IMR-90 (cell line): ENCODE data around the gene CHD2. TPM values are rescaled to one million over a fixed set of nuclear protein-coding genes. Genes with fewer than 3 reads are reported as not detected.

Experiments used
- ATAC-seq: fragments of 200-7000 bp; cut with Tn5 transposase; 2 replicates; pipeline ENCODE4 v1.9.1; 2020; ENCODE audit warnings: low read depth, mild to moderate bottlenecking, moderate library complexity
- BruUV-seq: library from RNA; stranded (reverse); fragments of 400-500 nt; replicated peaks from 2 replicates; lab custom pipeline; 2021; lab: Mats Ljungman, UMichigan
- CTCF ChIA-PET: fragments of 300-600 bp; formaldehyde crosslinking; extraction: SDS; loops from one replicate; lab custom pipeline; 2021; ENCODE audit warnings: antibody characterized with exemption; lab: Yijun Ruan, JAX
- POLR2A ChIA-PET: fragments of 300-600 bp; sonication (Branson Sonifier 250); formaldehyde crosslinking; loops from one replicate; lab custom pipeline; 2022; ENCODE audit warnings: antibody characterized with exemption; ENCODE audit not compliant: unreplicated experiment; lab: Charles Lee
- DNase-seq: peaks from one replicate; pipeline ENCODE4 v3.0.0; 2013
- H2AFZ ChIP-seq: replicated peaks from 2 replicates; pipeline ENCODE3; 2013; ENCODE audit warnings: low read length, mild to moderate bottlenecking; ENCODE audit not compliant: poor library complexity
- H2AK5ac ChIP-seq: 2 replicates; pipeline ENCODE4 v1.6.1; 2013; ENCODE audit warnings: low read depth, low read length, inconsistent platforms
- H2AK9ac ChIP-seq: replicated peaks from 2 replicates; pipeline ENCODE3; 2013; ENCODE audit warnings: mild to moderate bottlenecking, low read depth, low read length, moderate library complexity; ENCODE audit not compliant: poor library complexity
- H2BK120ac ChIP-seq: 2 replicates; pipeline ENCODE4 v1.6.1; 2013; ENCODE audit warnings: low read depth, low read length, inconsistent platforms
- H2BK15ac ChIP-seq: 3 replicates; pipeline ENCODE4 v1.6.1; 2013; ENCODE audit warnings: low read depth, low read length, inconsistent platforms
- H2BK20ac ChIP-seq: 2 replicates; pipeline ENCODE4 v1.6.1; 2013; ENCODE audit warnings: low read depth, mild to moderate bottlenecking, inconsistent platforms, low read length, moderate library complexity
- H2BK5ac ChIP-seq: 2 replicates; pipeline ENCODE4 v1.6.1; 2013; ENCODE audit warnings: mild to moderate bottlenecking, low read depth, low read length, inconsistent platforms; ENCODE audit not compliant: poor library complexity, severe bottlenecking
- H3K14ac ChIP-seq: replicated peaks from 2 replicates; pipeline ENCODE4 v1.6.1; 2013; ENCODE audit warnings: low read depth, low read length, inconsistent platforms
- H3K18ac ChIP-seq: 2 replicates; pipeline ENCODE4 v1.6.1; 2013; ENCODE audit warnings: low read depth, low read length, control low read depth
- H3K23ac ChIP-seq: 2 replicates; pipeline ENCODE4 v1.6.1; 2013; ENCODE audit warnings: low read depth, low read length, inconsistent platforms
- H3K27ac ChIP-seq: 2 replicates; pipeline ENCODE4 v1.5.1; 2013; ENCODE audit warnings: mild to moderate bottlenecking, control low read depth, low read length; ENCODE audit not compliant: insufficient read depth
- H3K27me3 ChIP-seq: 2 replicates; pipeline ENCODE4 v1.6.1; 2013; ENCODE audit warnings: low read length; ENCODE audit not compliant: control insufficient read depth, insufficient read depth
- H3K36me3 ChIP-seq: 2 replicates; pipeline ENCODE4 v1.6.1; 2013; ENCODE audit warnings: low read length, mixed read lengths; ENCODE audit not compliant: control insufficient read depth, insufficient read depth
- H3K4ac ChIP-seq: 2 replicates; pipeline ENCODE4 v1.6.1; 2013; ENCODE audit warnings: low read depth, low read length, inconsistent platforms
- H3K4me1 ChIP-seq: 2 replicates; pipeline ENCODE4 v1.6.1; 2013; ENCODE audit warnings: low read length, mixed read lengths; ENCODE audit not compliant: control insufficient read depth, insufficient read depth
- H3K4me2 ChIP-seq: 2 replicates; pipeline ENCODE4 v1.6.1; 2013; ENCODE audit warnings: low read depth, mild to moderate bottlenecking, control low read depth, low read length, moderate library complexity
- H3K4me3 ChIP-seq: 2 replicates; pipeline ENCODE4 v1.5.1; 2013; ENCODE audit warnings: low read depth, mild to moderate bottlenecking, control low read depth, low read length, moderate library complexity; ENCODE audit not compliant: insufficient read depth
- H3K56ac ChIP-seq: 2 replicates; pipeline ENCODE4 v1.6.1; 2013; ENCODE audit warnings: low read length, inconsistent platforms; ENCODE audit not compliant: insufficient read depth; ENCODE audit errors: extremely low read depth
- H3K79me1 ChIP-seq, 2 experiments: 2 replicates each; pipeline ENCODE4 v1.6.1; 2013; ENCODE audit warnings: low read length in 2 of 2, inconsistent platforms in 1 of 2, low read depth in 1 of 2
- H3K9ac ChIP-seq: 2 replicates; pipeline ENCODE4 v1.6.1; 2013; ENCODE audit warnings: low read depth, low read length, control low read depth
- H3K9me1 ChIP-seq: 2 replicates; pipeline ENCODE4 v1.6.1; 2013; ENCODE audit warnings: low read length, inconsistent platforms; ENCODE audit not compliant: insufficient read depth
- H3K9me3 ChIP-seq: 2 replicates; pipeline ENCODE4 v1.6.1; 2013; ENCODE audit warnings: low read length; ENCODE audit not compliant: control insufficient read depth, insufficient read depth
- H4K20me1 ChIP-seq: 2 replicates; pipeline ENCODE4 v1.6.1; 2013; ENCODE audit warnings: low read length, inconsistent platforms; ENCODE audit not compliant: insufficient read depth
- H4K5ac ChIP-seq: 2 replicates; pipeline ENCODE4 v1.6.1; 2013; ENCODE audit warnings: mild to moderate bottlenecking, low read depth, low read length, control low read depth
- H4K8ac ChIP-seq, 2 experiments: 2 replicates each; pipeline ENCODE4 v1.6.1; 2013; ENCODE audit warnings: low read depth in 2 of 2, low read length in 2 of 2, control low read depth in 1 of 2, inconsistent platforms in 1 of 2
- H4K91ac ChIP-seq: 2 replicates; pipeline ENCODE4 v1.6.1; 2013; ENCODE audit warnings: low read depth, low read length, inconsistent platforms; ENCODE audit not compliant: insufficient read depth
- MAFK ChIP-seq: IDR thresholded peaks from 2 replicates; pipeline ENCODE4 v1.6.1; 2012; ENCODE audit warnings: low read depth, low read length, improper control_type of control experiment
- WGBS, 2 experiments: methylation state at CpG; one replicate each; pipeline versions ENCODE4 v1.1.5 to v1.1.7; 2013; ENCODE audit warnings: missing lambda C conversion rate in 2 of 2; ENCODE audit not compliant: insufficient read length in 1 of 2; ENCODE audit errors: extremely low coverage in 2 of 2; 5-methylcytosine and 5-hydroxymethylcytosine counted together
- dilution Hi-C: fragments of 300-500 bp; cut with HindIII; formaldehyde crosslinking; loops from one replicate; pipeline ENCODE4 v1.14.3; 2018; ENCODE audit warnings: low sequenced_read_pairs; ENCODE audit not compliant: unreplicated experiment
- in situ Hi-C: fragments of 300-500 bp; cut with MboI; formaldehyde crosslinking; loops from 3 replicates; pipeline ENCODE4 v1.14.3; 2019; ENCODE audit warnings: low sequenced_read_pairs, inconsistent platforms, mixed read lengths
- intact Hi-C: fragments of 100-400 bp; cut with micrococcal nuclease; formaldehyde crosslinking; loops from 2 replicates; pipeline ENCODE4 v1.10.0; 2022
- polyA plus RNA-seq, 3 experiments: library from polyadenylated mRNA; depleted of rRNA; stranded (reverse); fragments of >200 nt; gene quantifications; 2 replicates each; pipeline ENCODE4 v1.2.3, GENCODE V29; 2012; ENCODE audit warnings: low replicate concordance in 1 of 3
- total RNA-seq: library from RNA; depleted of rRNA; stranded (reverse); fragments of >200 nt; gene quantifications from 2 replicates; pipeline ENCODE4 v1.2.3, GENCODE V29; 2012
- TF ChIP-seq, protein P1 (sequence below): fragments of 150-350 bp; IDR thresholded peaks from 2 replicates; pipeline ENCODE4 v1.6.1; 2016; ENCODE audit warnings: low read depth, mild to moderate bottlenecking, low read length, moderate library complexity, borderline replicate concordance

Gene CHD2
- total and polyA plus RNA-seq, 2 of the 4 experiments (the other 2 are of a cell fraction): 44.9 to 64.7 TPM

- Histone ChIP-seq H3K14ac (no peak overlapping the region), H3K9me1 (no peaks in the 10 kb centered on the region), H4K20me1 (no peaks in the 10 kb centered on the region; the same call in 1 of the 2 replicates), H2BK15ac (no peak overlapping the region), H3K36me3 (peaks cover 80% of the 10 kb centered on the region), H3K9me3 (peaks cover 24% of the 10 kb centered on the region), H3K4me2 (no peak overlapping the region), H3K27ac (no peak overlapping the region), H3K4me1 (no peaks in the 10 kb centered on the region), H4K8ac (no peak overlapping the region), H2BK20ac (no peak overlapping the region), H3K4ac (no peak overlapping the region), H2AK9ac (no peak overlapping the region), H2BK120ac (no peak overlapping the region), H2AK5ac (no peak overlapping the region), H3K18ac (no peak overlapping the region), H3K27me3 (no peaks in the 10 kb centered on the region), H4K91ac (no peak overlapping the region), H3K79me1 (peaks cover 36 to 44% of the 10 kb centered on the region in 2 experiments; a peak in 3 of 4 replicates), H2AFZ (no peak overlapping the region), H2BK5ac (no peak overlapping the region), H3K4me3 (no peak overlapping the region), H3K9ac (no peak overlapping the region), H3K23ac (no peak overlapping the region), H4K5ac (no peak overlapping the region), H3K56ac (no peak overlapping the region)
- DNase-seq: no peak
- intact Hi-C loops: no loop called here
- ATAC-seq: no peak
- WGBS, 2 experiments: no CpG with 5 or more reads among the region's 2 CpGs
- no TSS peak for BruUV-seq
- dilution Hi-C loops: no loop called here
- in situ Hi-C loops: no loop called here
- TF ChIP-seq, protein P1, sequence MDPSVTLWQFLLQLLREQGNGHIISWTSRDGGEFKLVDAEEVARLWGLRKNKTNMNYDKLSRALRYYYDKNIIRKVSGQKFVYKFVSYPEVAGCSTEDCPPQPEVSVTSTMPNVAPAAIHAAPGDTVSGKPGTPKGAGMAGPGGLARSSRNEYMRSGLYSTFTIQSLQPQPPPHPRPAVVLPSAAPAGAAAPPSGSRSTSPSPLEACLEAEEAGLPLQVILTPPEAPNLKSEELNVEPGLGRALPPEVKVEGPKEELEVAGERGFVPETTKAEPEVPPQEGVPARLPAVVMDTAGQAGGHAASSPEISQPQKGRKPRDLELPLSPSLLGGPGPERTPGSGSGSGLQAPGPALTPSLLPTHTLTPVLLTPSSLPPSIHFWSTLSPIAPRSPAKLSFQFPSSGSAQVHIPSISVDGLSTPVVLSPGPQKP: no peak
- TF ChIP-seq MAFK: peak; percentile 95
- CTCF ChIA-PET: interaction anchor here (0.5 kb wide), 1 partner anchor 18 kb away, joined by 4 read pairs; no protein-coding TSS in a partner anchor
- POLR2A ChIA-PET: no interaction called here
Observed at GRCh38 chr15:92951800-92952457, 51.8 kb downstream of the CHD2 start.
